ENCODE results near the gene PPM1G.
"Not testable (repeated sequence)": the region's sequence is repeated elsewhere in the genome, so short reads cannot be mapped to it uniquely, and the experiment has no call there.

Gene PPM1G

GRCh38 chr2:27409321-27410073 lies at the start of gene PPM1G:
Gene PPM1G, minus strand, starts transcription at chr2:27409591. Its CDS starts 169 bp downstream, at chr2:27409422.
- DNase-seq: peak; percentile 95

DNA sequence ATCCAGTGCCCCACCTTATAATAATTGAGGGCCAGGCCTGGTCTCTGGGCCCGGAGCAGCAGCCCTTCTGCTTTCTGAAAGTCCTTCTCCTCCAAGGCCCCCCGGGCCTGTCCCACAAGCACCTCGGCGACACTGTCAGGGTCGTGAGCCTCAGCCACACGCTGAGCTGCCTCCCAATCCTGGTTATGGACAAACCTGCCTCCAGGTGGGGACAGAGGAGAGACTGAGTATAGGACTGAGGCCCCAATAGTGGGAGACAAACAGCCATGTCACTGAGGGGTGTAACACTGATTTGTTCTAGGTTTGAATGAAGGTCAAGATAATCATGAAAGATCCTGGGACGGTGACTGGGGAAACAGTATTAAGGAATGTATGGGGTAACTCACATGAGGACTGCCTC lies 44.6 kb upstream of the PPM1G start:
- DNase-seq: no peak

- DNase-seq: no peak
Measured at GRCh38 chr2:27451095-27451494, 41.7 kb upstream of the PPM1G start.

- DNase-seq: peak; percentile 64
Measured at GRCh38 chr2:27448381-27448780, 39.0 kb upstream of the PPM1G start.

DNA sequence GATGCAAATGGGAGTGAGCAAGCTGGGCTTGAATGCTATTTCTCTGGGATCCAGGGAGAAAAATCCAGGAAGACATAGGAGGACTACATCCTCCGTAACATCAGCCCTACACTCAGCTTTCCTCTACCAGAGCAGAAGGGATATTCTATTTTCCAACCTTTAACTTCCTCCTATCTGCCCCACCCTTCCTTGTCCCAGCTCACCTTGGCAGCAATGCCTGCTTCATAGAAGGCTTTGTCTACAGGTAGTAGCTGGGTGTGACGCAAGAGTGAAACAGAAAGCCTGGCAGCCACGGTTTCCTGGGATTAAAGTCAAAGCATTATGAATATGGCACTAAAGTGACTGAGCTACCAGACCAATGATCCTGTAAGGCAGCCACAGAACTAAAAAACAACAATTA lies 36.7 kb upstream of the PPM1G start:
- peak; percentile 25 for DNase-seq

GRCh38 chr2:27445615-27446014 lies 36.2 kb upstream of the PPM1G start:
- DNase-seq: no peak

GRCh38 chr2:27445155-27445554 lies 35.8 kb upstream of the PPM1G start:
- no peak for DNase-seq

- DNase-seq: no peak
Measured at GRCh38 chr2:27442920-27443282, 33.5 kb upstream of the PPM1G start.

- DNase-seq: peak; percentile 84
Measured at GRCh38 chr2:27441958-27442919, 32.8 kb upstream of the PPM1G start, which contains the start of gene KRTCAP3. Gene KRTCAP3, plus strand, starts transcription at chr2:27442381. Its CDS starts 32 bp downstream, at chr2:27442413.

- DNase-seq: no peak
Measured at GRCh38 chr2:27441226-27441926, 32.0 kb upstream of the PPM1G start.

DNA sequence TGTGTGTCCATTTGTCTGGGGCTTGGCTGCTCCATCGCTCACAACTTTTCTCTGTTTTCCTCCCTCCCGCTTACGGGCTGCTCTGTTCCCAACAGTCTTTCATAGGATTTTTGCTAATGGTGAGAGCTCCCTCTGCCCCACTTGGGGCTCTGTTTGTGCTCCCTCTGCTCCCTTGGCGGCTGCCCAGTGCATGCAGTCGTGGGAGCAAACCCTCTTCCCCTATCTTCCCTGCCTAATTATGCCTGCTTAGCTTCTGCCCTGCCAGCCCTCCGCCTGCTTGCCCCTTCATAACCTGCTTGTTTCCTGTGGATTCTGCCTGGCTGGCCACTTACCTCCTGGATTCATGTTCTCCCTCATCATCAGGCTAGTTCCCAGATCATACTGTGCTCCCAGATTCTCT lies 26.2 kb upstream of the PPM1G start:
- DNase-seq: no peak

- peak; percentile 3 for DNase-seq
Measured at GRCh38 chr2:27431395-27431794, 22.0 kb upstream of the PPM1G start.

GRCh38 chr2:27428978-27429541 lies 19.7 kb upstream of the PPM1G start:
- DNase-seq: peak; percentile 80

- DNase-seq: peak; percentile 90
Measured at GRCh38 chr2:27428213-27428977, 19.0 kb upstream of the PPM1G start, which contains the start of gene NRBP1. Gene NRBP1, plus strand, starts transcription at chr2:27428631. Its CDS starts 4,643 bp downstream, at chr2:27433274.

- DNase-seq: no peak
Measured at GRCh38 chr2:27427863-27428212, 18.4 kb upstream of the PPM1G start.

DNA sequence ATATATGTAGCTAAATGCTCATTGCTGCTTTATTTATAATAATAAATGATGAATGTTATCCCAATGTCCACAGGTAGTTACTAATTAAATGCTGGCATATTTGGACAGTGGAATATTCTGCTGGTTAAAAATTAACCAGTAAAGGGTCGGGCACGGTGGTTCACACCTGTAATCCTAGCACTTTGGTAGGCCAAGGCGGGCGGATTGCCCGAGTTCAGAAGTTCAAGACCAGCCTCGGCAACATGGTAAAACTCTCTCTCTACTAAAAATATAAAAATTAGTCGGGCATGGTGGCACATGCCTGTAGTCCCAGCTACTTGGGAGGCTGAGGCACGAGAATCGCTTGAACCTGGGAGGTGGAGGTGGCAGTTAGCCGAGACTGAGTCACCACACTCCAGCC lies 15.6 kb upstream of the PPM1G start:
- not testable (repeated sequence) for DNase-seq

GRCh38 chr2:27422958-27423357 lies 13.6 kb upstream of the PPM1G start:
- no peak for DNase-seq

DNA sequence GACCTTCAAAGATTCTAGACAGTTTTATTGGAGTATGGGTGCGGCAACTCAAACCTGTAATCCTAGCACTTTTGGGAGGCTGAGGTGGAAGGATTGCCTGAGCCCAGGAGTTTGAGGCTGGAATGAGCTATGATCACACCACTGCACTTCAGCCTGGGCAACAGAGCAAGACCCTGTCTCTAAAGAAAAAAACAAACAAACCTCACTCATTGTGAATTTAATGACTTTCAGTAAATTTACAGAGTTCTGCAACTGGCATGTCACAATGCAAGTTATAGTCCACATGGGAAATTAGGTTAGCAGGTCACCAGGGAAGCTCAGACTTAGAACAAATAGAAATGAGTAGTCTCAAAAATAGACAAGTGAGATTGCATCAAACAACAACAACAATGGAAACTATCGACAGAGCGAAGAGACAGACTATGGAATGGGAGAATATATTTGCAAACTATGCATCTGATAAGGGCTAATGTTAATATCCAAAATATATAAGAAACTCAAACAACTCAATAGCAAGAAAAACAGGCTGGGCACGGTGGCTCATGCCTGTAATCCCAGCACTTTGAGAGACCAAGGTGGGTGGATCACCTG lies 12.4 kb upstream of the PPM1G start:
- DNase-seq: no peak

DNA sequence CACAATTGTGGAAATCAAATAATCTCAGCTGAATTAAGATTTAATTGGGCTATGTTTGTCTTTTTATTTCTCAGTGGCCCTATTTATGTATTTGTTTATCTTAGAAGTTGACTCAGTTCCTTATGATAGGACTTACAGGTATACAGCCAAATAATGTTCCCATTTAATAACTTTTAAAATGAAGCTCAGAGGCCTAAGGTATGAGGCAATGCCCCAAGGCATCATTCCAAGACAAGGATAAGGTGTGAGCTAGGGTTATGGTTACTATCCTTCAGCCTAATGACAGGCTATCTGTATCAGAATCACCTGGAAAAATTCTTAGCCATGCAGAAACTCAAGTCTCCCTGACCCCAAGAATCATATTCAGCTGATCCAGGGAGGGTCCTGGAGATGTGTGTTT lies 11.6 kb upstream of the PPM1G start:
- no peak for DNase-seq

DNA sequence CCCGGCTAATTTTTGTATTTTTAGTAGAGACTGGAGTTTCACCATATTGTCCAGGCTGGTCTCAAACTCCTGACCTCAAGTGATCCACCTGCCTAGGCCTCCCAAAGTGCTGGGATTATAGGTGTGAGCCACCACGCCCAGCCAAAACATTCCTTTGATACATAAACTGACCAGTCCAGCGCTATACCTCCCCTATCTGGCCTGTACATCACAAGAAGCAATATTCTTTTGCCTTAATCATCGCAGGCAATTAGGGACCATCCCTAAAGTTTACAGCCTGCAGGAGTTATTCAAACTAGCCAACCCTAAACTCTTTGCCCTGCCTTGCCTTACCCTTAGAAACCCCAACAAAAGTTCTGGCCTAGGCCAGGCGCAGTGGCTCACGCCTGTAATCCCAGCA lies 6.8 kb upstream of the PPM1G start:
- DNase-seq: no peak

DNA sequence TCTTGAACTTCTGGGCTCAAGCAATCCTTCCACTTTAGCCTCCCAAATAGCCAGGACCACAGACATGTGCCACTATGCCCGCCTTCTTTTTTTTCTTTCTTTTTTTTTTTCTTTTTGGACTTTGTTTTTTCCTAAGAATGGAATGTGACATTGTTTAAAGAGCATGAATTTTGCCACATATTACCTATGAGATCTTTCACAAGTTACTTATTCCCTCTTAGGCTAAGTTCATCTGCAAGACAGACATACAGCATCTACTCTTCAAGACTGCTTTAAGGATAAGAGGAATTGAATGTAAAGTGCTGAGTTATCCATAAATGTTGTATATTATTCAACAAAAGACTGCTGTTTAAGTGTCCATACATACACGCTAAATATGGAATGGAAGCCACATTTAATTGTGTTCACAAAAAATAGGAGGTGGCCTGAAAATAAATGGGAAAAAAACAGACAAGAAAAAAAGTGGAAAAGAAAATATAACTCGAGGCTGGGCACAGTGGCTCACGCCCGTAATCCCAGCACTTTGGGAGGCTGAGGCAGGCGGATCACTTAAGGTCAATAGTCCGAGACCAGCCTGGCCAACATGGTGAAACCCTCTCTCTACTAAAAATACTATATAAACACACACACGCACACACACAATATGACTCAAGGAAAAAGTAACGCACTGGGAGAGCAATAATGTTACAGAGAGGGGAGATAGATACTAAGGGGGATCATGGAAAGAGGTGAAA lies 3.2 kb upstream of the PPM1G start:
- no peak for DNase-seq

Data from NCI-H69 (cell line).